ENCODE measurements around the gene CCL26.

CCL26 gene

GRCh38 chr7:75725306-75725705 lies 46.7 kb downstream of the CCL26 start:
- TF ChIP-seq CTCF (IDR thresholded peaks at IDR 0.05) = no peak

GRCh38 chr7:75723444-75723843 lies 48.6 kb downstream of the CCL26 start:
- TF ChIP-seq CTCF (IDR thresholded peaks at IDR 0.05) = no peak

GRCh38 chr7:75722373-75722772 lies 49.6 kb downstream of the CCL26 start:
- TF ChIP-seq CTCF (IDR thresholded peaks at IDR 0.05) = no peak

- TF ChIP-seq CTCF (IDR thresholded peaks at IDR 0.05) = no peak
These were observed 50.6 kb downstream of the CCL26 start for GRCh38 chr7:75721426-75721825.

GRCh38 chr7:75719626-75720025 lies 52.4 kb downstream of the CCL26 start:
- TF ChIP-seq CTCF (IDR thresholded peaks at IDR 0.05) = no peak
